OCI-LY3 (cell line): Measurements from ENCODE around the gene ALCAM.

ENCODE experiments used
- CTCF ChIP-seq: fragments of 200-600, 300-600 bp; sonication (generic); IDR thresholded peaks from 2 replicates; pipeline ENCODE4 v1.5.1; 2014; ENCODE audit warnings: antibody characterized with exemption, low read length, low read depth
- EZH2phosphoT487 ChIP-seq: fragments of 200-600 bp; shearing (Covaris generic); IDR thresholded peaks from 2 replicates; pipeline ENCODE4 v1.6.1; 2018; ENCODE audit warnings: antibody characterized with exemption, mixed run types, low read depth

DNA sequence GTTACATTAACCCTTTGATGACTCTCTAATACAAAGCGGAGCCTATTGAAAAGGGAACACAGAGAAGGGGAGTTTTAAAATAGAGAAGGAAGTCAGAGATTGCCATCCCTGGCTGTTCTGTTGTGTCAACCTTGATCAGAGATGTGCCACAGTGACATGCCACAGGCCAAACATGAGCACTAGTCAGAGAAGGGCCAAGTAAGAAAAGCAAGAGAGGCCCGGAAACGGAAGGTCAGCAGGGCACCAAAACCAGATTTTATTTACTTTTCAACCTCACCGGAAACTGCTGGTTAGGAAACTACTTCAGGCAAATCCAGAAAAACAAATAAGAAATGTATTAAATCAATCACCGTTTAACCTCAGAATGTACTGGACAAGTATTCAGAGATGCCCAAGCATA lies 171.8 kb downstream of the ALCAM start:
- TF ChIP-seq CTCF (no peak), EZH2phosphoT487 (no peak)
